Type B pancreatic cell (in vitro differentiated cells): ENCODE data around the gene DAPK2. TPM values are rescaled to one million over a fixed set of nuclear protein-coding genes. Genes with fewer than 3 reads are reported as not detected.

Source experiments
- DNase-seq: peaks from one replicate; pipeline ENCODE4 v3.0.0; 2021; ENCODE audit warnings: mixed read lengths; ENCODE audit not compliant: unreplicated experiment; ENCODE audit errors: extremely low spot score
- H3K27ac Mint-ChIP-seq: 2 replicates; pipeline ENCODE4 v1.8.0; 2021; ENCODE audit warnings: mild to moderate bottlenecking, mixed read lengths
- H3K27me3 Mint-ChIP-seq: 2 replicates; pipeline ENCODE4 v1.8.0; 2021; ENCODE audit warnings: mixed read lengths
- H3K36me3 Mint-ChIP-seq: 2 replicates; pipeline ENCODE4 v1.8.0; 2021; ENCODE audit warnings: mixed read lengths
- H3K4me1 Mint-ChIP-seq: one replicate; pipeline ENCODE4 v1.8.0; 2021; ENCODE audit warnings: mixed read lengths; ENCODE audit not compliant: unreplicated experiment
- H3K4me3 Mint-ChIP-seq: 2 replicates; pipeline ENCODE4 v1.8.0; 2021; ENCODE audit warnings: mild to moderate bottlenecking, mixed read lengths
- H3K9me3 Mint-ChIP-seq: 2 replicates; pipeline ENCODE4 v1.8.0; 2021; ENCODE audit warnings: mixed read lengths
- microRNA-seq: library from miRNA; unstranded; fragments of <30 nt; microRNA quantifications from one replicate; pipeline ENCODE4, GENCODE V29; 2020
- total RNA-seq: library from RNA; stranded (reverse); gene quantifications from 2 replicates; pipeline ENCODE4 v1.2.1, GENCODE V29; 2021; ENCODE audit warnings: low replicate concordance
- TF ChIP-seq, protein P1 (sequence below): fragments of 200-600 bp; sonication (generic); conservative IDR thresholded peaks from 2 replicates; pipeline ENCODE4 v1.5.0; 2021; ENCODE audit warnings: antibody characterized with exemption, mild to moderate bottlenecking

Gene DAPK2
- total RNA-seq, 1 donor from 2014 or later: 5.0 TPM

DNA sequence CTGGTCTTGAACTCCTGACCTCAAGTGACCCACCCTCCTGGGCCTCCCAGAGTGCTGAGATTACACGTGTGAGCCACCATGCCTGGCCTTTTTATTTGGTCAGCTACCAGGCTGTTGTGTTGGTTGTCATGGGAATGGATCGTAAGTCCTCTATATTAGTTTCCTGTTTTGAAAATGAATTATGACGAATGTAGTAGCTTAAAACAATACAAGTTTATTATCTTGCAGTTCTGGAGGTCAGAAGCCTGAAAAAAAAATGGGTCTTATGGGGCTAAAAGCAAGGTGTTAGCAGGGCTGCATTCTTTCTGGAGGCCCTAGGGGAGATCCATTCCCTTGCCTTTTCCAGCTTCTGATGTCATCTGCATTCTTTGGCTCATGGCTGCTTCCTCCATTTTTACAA lies 187.4 kb downstream of the DAPK2 start:
- Mint-ChIP-seq H3K4me1 (peaks cover 22% of the 10 kb centered on the region), H3K9me3 (no peaks in the 10 kb centered on the region), H3K27ac (peak overlapping the region; percentile 83), H3K36me3 (no peaks in the 10 kb centered on the region), H3K27me3 (no peaks in the 10 kb centered on the region), H3K4me3 (no peak overlapping the region)
- TF ChIP-seq, protein P1, sequence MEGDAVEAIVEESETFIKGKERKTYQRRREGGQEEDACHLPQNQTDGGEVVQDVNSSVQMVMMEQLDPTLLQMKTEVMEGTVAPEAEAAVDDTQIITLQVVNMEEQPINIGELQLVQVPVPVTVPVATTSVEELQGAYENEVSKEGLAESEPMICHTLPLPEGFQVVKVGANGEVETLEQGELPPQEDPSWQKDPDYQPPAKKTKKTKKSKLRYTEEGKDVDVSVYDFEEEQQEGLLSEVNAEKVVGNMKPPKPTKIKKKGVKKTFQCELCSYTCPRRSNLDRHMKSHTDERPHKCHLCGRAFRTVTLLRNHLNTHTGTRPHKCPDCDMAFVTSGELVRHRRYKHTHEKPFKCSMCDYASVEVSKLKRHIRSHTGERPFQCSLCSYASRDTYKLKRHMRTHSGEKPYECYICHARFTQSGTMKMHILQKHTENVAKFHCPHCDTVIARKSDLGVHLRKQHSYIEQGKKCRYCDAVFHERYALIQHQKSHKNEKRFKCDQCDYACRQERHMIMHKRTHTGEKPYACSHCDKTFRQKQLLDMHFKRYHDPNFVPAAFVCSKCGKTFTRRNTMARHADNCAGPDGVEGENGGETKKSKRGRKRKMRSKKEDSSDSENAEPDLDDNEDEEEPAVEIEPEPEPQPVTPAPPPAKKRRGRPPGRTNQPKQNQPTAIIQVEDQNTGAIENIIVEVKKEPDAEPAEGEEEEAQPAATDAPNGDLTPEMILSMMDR: no peak
- no peak for DNase-seq

DNA sequence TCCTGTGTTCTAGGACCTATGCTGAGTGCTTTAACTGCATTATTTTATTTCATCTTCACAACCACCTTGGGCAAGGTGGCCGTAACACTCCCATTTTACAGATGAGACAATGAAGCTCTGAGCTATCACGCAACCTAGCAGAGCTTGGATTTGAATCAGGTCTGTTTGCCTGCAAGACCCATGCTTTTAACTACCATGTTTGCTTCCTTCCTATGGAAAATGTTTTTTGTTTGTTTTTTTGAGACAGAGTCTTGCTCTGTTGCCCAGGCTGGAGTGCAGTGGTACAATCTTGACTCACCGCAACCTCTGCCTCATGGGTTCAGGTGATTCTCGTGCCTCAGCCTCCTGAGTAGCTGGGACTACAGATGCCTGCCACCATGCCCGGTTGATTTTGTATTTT lies 187.8 kb downstream of the DAPK2 start:
- Mint-ChIP-seq H3K9me3 (no peaks in the 10 kb centered on the region), H3K27ac (peak overlapping the region; percentile 83), H3K27me3 (no peaks in the 10 kb centered on the region), H3K36me3 (no peaks in the 10 kb centered on the region), H3K4me1 (peaks cover 22% of the 10 kb centered on the region), H3K4me3 (no peak overlapping the region)
- TF ChIP-seq, protein P1: no peak
- DNase-seq: no peak

DNA sequence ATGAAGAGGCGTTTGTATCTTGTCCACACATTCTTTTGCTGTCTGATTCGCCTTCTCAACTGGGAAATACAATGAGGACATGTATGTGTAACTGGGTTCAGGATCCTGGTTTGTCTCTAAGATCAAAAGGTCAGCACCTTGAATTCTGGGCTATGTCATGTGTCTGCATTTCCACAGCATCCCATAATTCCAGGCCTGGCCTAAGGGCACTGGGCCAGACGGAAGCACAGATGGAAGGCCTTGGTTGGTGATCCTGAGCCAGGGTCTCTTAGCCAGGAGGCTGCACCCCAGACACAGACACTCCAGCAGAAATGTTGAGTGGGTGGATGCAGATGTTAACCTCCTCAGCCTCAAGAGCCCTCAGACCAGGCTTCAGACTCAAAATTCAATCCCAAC lies 188.8 kb downstream of the DAPK2 start:
- Mint-ChIP-seq H3K9me3 (no peaks in the 10 kb centered on the region), H3K27me3 (no peaks in the 10 kb centered on the region), H3K4me3 (no peak overlapping the region), H3K36me3 (no peaks in the 10 kb centered on the region), H3K4me1 (peaks cover 22% of the 10 kb centered on the region), H3K27ac (peak overlapping the region; percentile 37)
- TF ChIP-seq, protein P1: no peak
- no peak for DNase-seq

Small RNA genes within 50 kb of the gene (microRNA-seq; reads per million reads assigned to microRNA genes)
- not detected for gene MIR422A

Other genes with a start within 250 kb of the DAPK2 start
- gene HERC1, start 212.5 kb downstream of the DAPK2 start, total RNA-seq: 62.6 and 80.7 TPM in 2 replicates
- 59.8 and 69.7 TPM in 2 replicates for gene CIAO2A, start 47.4 kb upstream of the DAPK2 start, total RNA-seq
- gene SNX1, start 49.5 kb upstream of the DAPK2 start, total RNA-seq: 111 and 124 TPM in 2 replicates
- 1.3 and 2.7 TPM in 2 replicates for gene SNX22, start 105.2 kb upstream of the DAPK2 start, total RNA-seq
- gene PPIB, start 116.5 kb upstream of the DAPK2 start, total RNA-seq: 551 and 606 TPM in 2 replicates